Neural crest cell (in vitro differentiated cells): ENCODE data around the gene RABGEF1. TPM values are rescaled to one million over a fixed set of nuclear protein-coding genes. Genes with fewer than 3 reads are reported as not detected.
"Not testable (repeated sequence)": the region's sequence is repeated elsewhere in the genome, so short reads cannot be mapped to it uniquely, and the experiment has no call there.

ENCODE experiments used
- DNase-seq: peaks from one replicate; pipeline ENCODE4 v3.0.0; 2021; ENCODE audit warnings: low read depth, mixed read lengths, low spot score
- H3K27ac Mint-ChIP-seq: one replicate; pipeline ENCODE4 v1.8.0; 2021; ENCODE audit warnings: mild to moderate bottlenecking, mixed read lengths; ENCODE audit not compliant: unreplicated experiment
- H3K27me3 Mint-ChIP-seq: 2 replicates; pipeline ENCODE4 v1.8.0; 2021; ENCODE audit warnings: low read depth, mild to moderate bottlenecking, mixed read lengths
- H3K36me3 Mint-ChIP-seq: 2 replicates; pipeline ENCODE4 v1.8.0; 2021; ENCODE audit warnings: low read depth, mild to moderate bottlenecking, mixed read lengths
- H3K4me1 Mint-ChIP-seq: 2 replicates; pipeline ENCODE4 v1.8.0; 2021; ENCODE audit warnings: mixed read lengths
- H3K4me3 Mint-ChIP-seq: one replicate; pipeline ENCODE4 v1.8.0; 2021; ENCODE audit warnings: mild to moderate bottlenecking, mixed read lengths
- H3K9me3 Mint-ChIP-seq: 2 replicates; pipeline ENCODE4 v1.8.0; 2021; ENCODE audit warnings: mixed read lengths
- total RNA-seq: library from RNA; stranded (reverse); gene quantifications from 2 replicates; pipeline ENCODE4 v1.2.1, GENCODE V29; 2021
- TF ChIP-seq, protein P1 (sequence below): fragments of 200-600 bp; sonication (generic); conservative IDR thresholded peaks from 2 replicates; pipeline ENCODE4 v1.5.0; 2021; ENCODE audit warnings: antibody characterized with exemption, mild to moderate bottlenecking

The RABGEF1 gene
- total RNA-seq, 1 donor from 2014 or later = 17.7 TPM

DNA sequence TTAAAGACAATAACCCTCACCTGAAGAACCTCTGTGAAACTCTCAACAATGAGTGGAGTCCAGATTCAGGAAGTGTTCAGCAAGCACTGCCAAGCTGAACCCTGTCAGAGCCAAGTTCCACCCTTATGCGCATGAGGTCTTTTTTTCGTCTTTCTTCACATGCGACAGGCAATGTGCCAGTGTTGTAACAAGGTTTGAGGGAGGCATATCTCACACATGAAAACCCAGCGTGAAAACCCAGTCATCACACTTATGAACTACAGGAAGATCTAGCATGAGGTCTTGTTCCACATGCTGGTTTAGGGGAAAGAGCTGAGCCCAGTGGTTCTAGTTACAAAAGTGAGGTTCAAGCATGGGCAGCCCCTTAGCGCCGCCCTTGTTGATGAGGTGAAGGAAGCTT, 49.7 kb downstream of the RABGEF1 start:
- Mint-ChIP-seq H3K27me3 (no peaks in the 10 kb centered on the region), H3K4me1 (no peaks in the 10 kb centered on the region), H3K4me3 (no peak overlapping the region), H3K36me3 (peaks cover 7% of the 10 kb centered on the region), H3K27ac (no peak overlapping the region), H3K9me3 (no peaks in the 10 kb centered on the region)
- TF ChIP-seq, protein P1, sequence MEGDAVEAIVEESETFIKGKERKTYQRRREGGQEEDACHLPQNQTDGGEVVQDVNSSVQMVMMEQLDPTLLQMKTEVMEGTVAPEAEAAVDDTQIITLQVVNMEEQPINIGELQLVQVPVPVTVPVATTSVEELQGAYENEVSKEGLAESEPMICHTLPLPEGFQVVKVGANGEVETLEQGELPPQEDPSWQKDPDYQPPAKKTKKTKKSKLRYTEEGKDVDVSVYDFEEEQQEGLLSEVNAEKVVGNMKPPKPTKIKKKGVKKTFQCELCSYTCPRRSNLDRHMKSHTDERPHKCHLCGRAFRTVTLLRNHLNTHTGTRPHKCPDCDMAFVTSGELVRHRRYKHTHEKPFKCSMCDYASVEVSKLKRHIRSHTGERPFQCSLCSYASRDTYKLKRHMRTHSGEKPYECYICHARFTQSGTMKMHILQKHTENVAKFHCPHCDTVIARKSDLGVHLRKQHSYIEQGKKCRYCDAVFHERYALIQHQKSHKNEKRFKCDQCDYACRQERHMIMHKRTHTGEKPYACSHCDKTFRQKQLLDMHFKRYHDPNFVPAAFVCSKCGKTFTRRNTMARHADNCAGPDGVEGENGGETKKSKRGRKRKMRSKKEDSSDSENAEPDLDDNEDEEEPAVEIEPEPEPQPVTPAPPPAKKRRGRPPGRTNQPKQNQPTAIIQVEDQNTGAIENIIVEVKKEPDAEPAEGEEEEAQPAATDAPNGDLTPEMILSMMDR = no peak
- no peak for DNase-seq

- Mint-ChIP-seq H3K4me1 (no peaks in the 10 kb centered on the region), H3K9me3 (no peaks in the 10 kb centered on the region), H3K27ac (no peak overlapping the region), H3K4me3 (no peak overlapping the region), H3K36me3 (peaks cover 7% of the 10 kb centered on the region), H3K27me3 (no peaks in the 10 kb centered on the region)
- TF ChIP-seq, protein P1 = no peak
- DNase-seq = no peak
Measured at GRCh38 chr7:66790725-66791124, 50.2 kb downstream of the RABGEF1 start.

- Mint-ChIP-seq H3K27ac (no peak overlapping the region), H3K4me3 (no peak overlapping the region), H3K36me3 (peaks cover 14% of the 10 kb centered on the region), H3K4me1 (no peaks in the 10 kb centered on the region), H3K9me3 (no peaks in the 10 kb centered on the region), H3K27me3 (no peaks in the 10 kb centered on the region)
- TF ChIP-seq, protein P1 = no peak
- DNase-seq = no peak
Measured at GRCh38 chr7:66800591-66800990, 60.1 kb downstream of the RABGEF1 start.

- Mint-ChIP-seq H3K36me3 (peaks cover 19% of the 10 kb centered on the region), H3K27ac (no peak overlapping the region), H3K4me3 (no peak overlapping the region), H3K4me1 (no peaks in the 10 kb centered on the region), H3K9me3 (no peaks in the 10 kb centered on the region), H3K27me3 (no peaks in the 10 kb centered on the region)
- DNase-seq = no peak
- TF ChIP-seq, protein P1 = no peak
Measured at GRCh38 chr7:66804001-66804400, 63.5 kb downstream of the RABGEF1 start.

- TF ChIP-seq, protein P1 = no peak
- no peaks in the 10 kb centered on the region for H3K9me3 Mint-ChIP-seq
- no peak overlapping the region for H3K27ac Mint-ChIP-seq
- no peaks in the 10 kb centered on the region for H3K4me1 Mint-ChIP-seq
- DNase-seq = no peak
- peaks cover 12% of the 10 kb centered on the region for H3K36me3 Mint-ChIP-seq
- no peaks in the 10 kb centered on the region for H3K27me3 Mint-ChIP-seq
- H3K4me3 Mint-ChIP-seq = no peak overlapping the region
Measured at GRCh38 chr7:66807736-66808135, 67.2 kb downstream of the RABGEF1 start.

DNA sequence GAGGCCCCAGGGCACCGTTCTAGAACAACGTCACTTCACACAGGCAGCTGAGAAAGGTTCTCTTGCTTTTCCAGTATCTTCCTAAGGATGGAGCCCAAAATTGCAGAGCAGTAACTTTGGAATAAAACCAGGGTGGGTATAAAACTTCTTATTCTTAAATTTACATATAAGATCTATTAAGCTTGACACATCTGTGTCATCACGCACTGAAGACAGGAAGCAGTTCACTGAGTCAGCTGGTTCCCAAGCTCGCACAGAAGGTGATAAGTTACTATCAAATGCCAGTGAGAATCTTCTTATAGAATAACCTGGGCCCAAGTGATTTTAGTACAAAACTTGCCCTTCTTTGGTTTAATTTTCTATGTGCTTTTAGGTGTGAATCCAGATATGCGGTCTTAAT, 70.2 kb downstream of the RABGEF1 start:
- Mint-ChIP-seq H3K27me3 (no peaks in the 10 kb centered on the region), H3K36me3 (peaks cover 8% of the 10 kb centered on the region), H3K9me3 (no peaks in the 10 kb centered on the region), H3K4me1 (no peaks in the 10 kb centered on the region), H3K27ac (no peak overlapping the region), H3K4me3 (no peak overlapping the region)
- TF ChIP-seq, protein P1 = no peak
- no peak for DNase-seq

GRCh38 chr7:66815186-66815875, 74.8 kb downstream of the RABGEF1 start:
- not testable (repeated sequence) for H3K27ac Mint-ChIP-seq, DNase-seq, H3K36me3 Mint-ChIP-seq, H3K27me3 Mint-ChIP-seq, H3K9me3 Mint-ChIP-seq, H3K4me1 Mint-ChIP-seq, H3K4me3 Mint-ChIP-seq
